Spleen (tissue), 11 donors: Measurements from ENCODE around the gene SCN8A. TPM values are rescaled to one million over a fixed set of nuclear protein-coding genes. Genes with fewer than 3 reads are reported as not detected.
"Not testable (repeated sequence)": the region's sequence is repeated elsewhere in the genome, so short reads cannot be mapped to it uniquely, and the experiment has no call there.

ENCODE experiments used
- DNase-seq: peaks from one replicate; pipeline ENCODE4 v3.0.0-alpha.2; 2020
- H3K27ac ChIP-seq, 8 donors: fragments of 200-600 bp; sonication (generic) in 7 of 8; 1 replicate in 4 of 8; 2 replicates in 4 of 8; pipeline versions ENCODE4 v1.5.0 to v1.8.0; 2016 to 2021; ENCODE audit warnings: inconsistent platforms in 4 of 8, mild to moderate bottlenecking in 4 of 8, moderate library complexity in 1 of 8
- H3K27me3 ChIP-seq, 7 donors: fragments of 200-600 bp; sonication (generic) in 6 of 7; replicated peaks in 1 of 7; 1 replicate in 4 of 7; 2 replicates in 3 of 7; pipeline versions ENCODE4 v1.5.0 to v1.8.0; 2016 to 2021; ENCODE audit warnings: inconsistent platforms in 3 of 7, mild to moderate bottlenecking in 1 of 7
- H3K36me3 ChIP-seq, 6 donors: fragments of 200-600 bp; sonication (generic) in 5 of 6; 1 replicate in 4 of 6; 2 replicates in 2 of 6; pipeline versions ENCODE4 v1.5.0 to v1.8.0; 2016 to 2021; ENCODE audit warnings: inconsistent platforms in 2 of 6
- H3K4me1 ChIP-seq, 6 donors: fragments of 200-600 bp; sonication (generic) in 5 of 6; 1 replicate in 3 of 6; 2 replicates in 3 of 6; pipeline versions ENCODE4 v1.5.0 to v1.8.0; 2016 to 2021; ENCODE audit warnings: inconsistent platforms in 3 of 6
- H3K4me3 ChIP-seq, 8 donors: fragments of 200-600 bp; sonication (generic) in 7 of 8; 1 replicate in 4 of 8; 2 replicates in 4 of 8; pipeline versions ENCODE4 v1.5.0 to v1.8.0; 2016 to 2021; ENCODE audit warnings: inconsistent platforms in 4 of 8, mild to moderate bottlenecking in 4 of 8, moderate library complexity in 2 of 8
- H3K9me3 ChIP-seq, 8 donors: fragments of 200-600 bp; sonication (generic) in 7 of 8; 1 replicate in 4 of 8; 2 replicates in 4 of 8; pipeline versions ENCODE4 v1.5.0 to v1.8.0; 2016 to 2021; ENCODE audit warnings: inconsistent platforms in 4 of 8
- CTCF ChIP-seq, 11 experiments: fragments of 200-600 bp in 7 of 11; fragments of 450-650 bp in 4 of 11; sonication (generic) in 4 of 11; IDR thresholded peaks in 8 of 11; conservative IDR thresholded peaks in 3 of 11; 1 replicate in 7 of 11; 2 replicates in 4 of 11; pipeline versions ENCODE4 v1.4.0 to v1.8.0; 2016 to 2021; ENCODE audit warnings: antibody characterized with exemption in 11 of 11, inconsistent platforms in 4 of 11, mild to moderate bottlenecking in 1 of 11
- POLR2A ChIP-seq, 3 donors: fragments of 450-650 bp; IDR thresholded peaks; one replicate each; pipeline ENCODE4 v1.5.1; 2017; ENCODE audit warnings: antibody characterized with exemption in 3 of 3, mild to moderate bottlenecking in 1 of 3
- POLR2AphosphoS5 ChIP-seq, 3 donors: sonication (generic); formaldehyde crosslinking; IDR thresholded peaks; one replicate each; pipeline ENCODE4 v1.5.1; 2017; ENCODE audit warnings: antibody characterized with exemption in 3 of 3
- WGBS, 5 donors: extraction: QIAGEN DNeasy Blood & Tissue Kit in 3 of 5; methylation state at CpG; one replicate each; pipeline versions ENCODE4 v1.1.5 to v1.1.7; 2013 to 2018; 5-methylcytosine and 5-hydroxymethylcytosine counted together
- intact Hi-C: fragments of 100-400 bp; cut with DNase I; formaldehyde crosslinking; loops from one replicate; pipeline ENCODE4 v1.15.0; 2023; ENCODE audit warnings: low total_unique reads
- polyA plus RNA-seq, 3 donors: library from polyadenylated mRNA; stranded (reverse); fragments of 200-250 nt; gene quantifications; one replicate each; pipeline ENCODE4 v1.2.1, GENCODE V29; 2013
- total RNA-seq, 7 donors: library from RNA; depleted of rRNA in 3 of 7; stranded (reverse); fragments of >200 nt in 3 of 7; fragmentation: NEBNext Ultra II Directional in 4 of 7; extraction: Animal tissue kit (Norgen Biotek cat#: 25700) in 4 of 7; gene quantifications; one replicate each; pipeline versions ENCODE4 v1.1.0 to v1.2.1, GENCODE V29; 2016 to 2021
- donor health status: healthy with polysubstance abuse.
- donor health status: DM: no; HTN: no; CAD: no; lungs with moderate emphysema.
- donor health status: DM: no; HTN: no; CAD: no.
- donor health status: Bipolar disorder and iron deficiency.
- donor health status: healthy.
- donor health status: DM: no; HTN: no; CAD: no.
- donor health status: DM: yes; HTN: yes; CAD: no.

Gene SCN8A
- total and polyA plus RNA-seq, 10 donors = 0.17 to 4.7 (median 3.0) TPM

GRCh38 chr12:51793201-51793600 is 202.2 kb downstream of the SCN8A start:
- Histone ChIP-seq H3K36me3 (peaks cover 0 to 48% (median 0%) of the 10 kb centered on the region in 6 donors), H3K4me3 (no peak overlapping the region), H3K27ac (no peak overlapping the region), H3K4me1 (no peaks in the 10 kb centered on the region), H3K27me3 (no peaks in the 10 kb centered on the region), H3K9me3 (no peaks in the 10 kb centered on the region)
- TF ChIP-seq POLR2AphosphoS5 (IDR thresholded peaks at IDR 0.05) (no peak), CTCF (IDR thresholded peaks at IDR 0.05 in 8 of 11, conservative IDR thresholded peaks at IDR 0.05 in 3 of 11) (no peak), POLR2A (IDR thresholded peaks at IDR 0.05) (no peak)
- intact Hi-C loops = no loop called here
- DNase-seq = no peak
- WGBS, 5 donors = 91 to 100% (median 97%) methylated on average over 1 of the region's 1 CpG

DNA sequence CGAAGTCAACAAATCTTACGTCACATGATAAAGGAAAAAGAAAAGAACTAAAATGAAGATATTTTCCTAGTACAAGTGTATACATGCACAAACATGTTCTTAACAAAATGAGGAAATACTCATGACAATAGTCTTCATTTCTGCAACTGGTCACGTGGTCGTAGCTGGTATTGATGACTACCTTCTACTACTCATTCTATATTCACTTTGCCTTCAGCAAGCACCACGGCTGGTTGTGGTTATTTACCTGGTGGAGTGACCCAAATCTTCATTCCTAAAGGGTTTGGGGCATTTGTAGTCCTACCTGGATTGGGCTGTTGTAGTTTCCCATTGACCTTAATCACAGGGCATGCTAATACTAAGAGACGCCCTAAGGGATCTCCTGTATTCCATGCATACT is 206.3 kb downstream of the SCN8A start:
- no peak for TF ChIP-seq POLR2A (IDR thresholded peaks at IDR 0.05)
- no peak for TF ChIP-seq POLR2AphosphoS5 (IDR thresholded peaks at IDR 0.05)
- no peak for TF ChIP-seq CTCF (IDR thresholded peaks at IDR 0.05 in 8 of 11, conservative IDR thresholded peaks at IDR 0.05 in 3 of 11)
- intact Hi-C loops = no loop called here
- DNase-seq = no peak
- Histone ChIP-seq H3K27me3 (no peaks in the 10 kb centered on the region), H3K4me1 (no peaks in the 10 kb centered on the region), H3K27ac (no peak overlapping the region), H3K36me3 (peaks cover 0 to 18% (median 0%) of the 10 kb centered on the region in 6 donors), H3K4me3 (no peak overlapping the region), H3K9me3 (no peaks in the 10 kb centered on the region)
- 89 to 93% (median 91%) methylated on average over 6 of the region's 6 CpGs for WGBS, 5 donors

DNA sequence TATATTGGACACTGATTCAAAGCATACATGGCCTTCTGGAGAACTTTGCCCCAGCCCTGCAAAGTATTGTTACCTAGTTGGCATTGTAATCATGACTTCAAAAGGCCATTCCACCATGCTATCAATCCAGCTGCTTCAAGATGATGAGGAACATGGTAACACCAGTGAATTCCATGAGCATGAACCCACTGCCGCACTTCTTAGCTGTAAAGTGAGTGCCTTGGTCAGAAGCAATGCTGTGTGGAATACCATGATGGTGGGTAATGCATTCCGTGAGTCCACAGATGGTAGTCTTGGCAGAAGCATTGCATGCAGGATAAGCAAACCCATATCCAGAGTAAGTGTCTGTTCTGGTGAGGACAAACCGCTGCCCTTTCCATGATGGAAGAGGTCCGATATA is 207.0 kb downstream of the SCN8A start:
- H3K4me3 ChIP-seq, H3K9me3 ChIP-seq, DNase-seq, H3K27ac ChIP-seq, intact Hi-C loops, H3K4me1 ChIP-seq, H3K27me3 ChIP-seq: not testable (repeated sequence)
- peaks cover 0 to 18% (median 0%) of the 10 kb centered on the region in 6 donors for H3K36me3 ChIP-seq
- WGBS, 5 donors = 84 to 98% (median 94%) methylated on average over 2 to 4 of the region's 4 CpGs

- Histone ChIP-seq H3K4me1 (no peaks in the 10 kb centered on the region), H3K36me3 (peaks cover 0 to 18% (median 0%) of the 10 kb centered on the region in 6 donors), H3K4me3 (no peak overlapping the region), H3K9me3 (no peaks in the 10 kb centered on the region), H3K27me3 (no peaks in the 10 kb centered on the region), H3K27ac (no peak overlapping the region)
- no peak for DNase-seq
- WGBS, 5 donors = 83 to 100% (median 100%) methylated on average over 1 of the region's 1 CpG
- intact Hi-C loops = no loop called here
- no peak for TF ChIP-seq POLR2AphosphoS5 (IDR thresholded peaks at IDR 0.05)
- TF ChIP-seq POLR2A (IDR thresholded peaks at IDR 0.05) = no peak
- TF ChIP-seq CTCF (IDR thresholded peaks at IDR 0.05 in 8 of 11, conservative IDR thresholded peaks at IDR 0.05 in 3 of 11) = no peak
These were observed 207.5 kb downstream of the SCN8A start for GRCh38 chr12:51798501-51798900.

DNA sequence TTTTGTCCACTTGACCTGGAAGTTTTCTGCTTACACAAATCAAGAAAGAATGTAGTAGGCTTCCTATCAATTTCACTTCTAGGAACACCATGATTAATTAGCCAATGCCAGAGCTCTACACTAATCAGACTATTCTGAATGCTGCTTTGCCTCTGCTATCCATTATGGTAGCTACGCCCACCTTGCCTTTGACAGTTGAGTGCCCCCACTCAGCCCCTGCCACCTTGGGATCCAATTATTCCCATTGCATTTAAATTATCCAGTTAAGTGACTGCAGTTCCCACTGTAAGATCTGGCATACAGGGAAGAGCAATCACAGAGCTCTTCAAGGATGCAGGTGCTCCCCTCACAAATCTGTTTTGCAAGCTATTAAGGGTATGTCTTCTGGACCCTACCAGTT is 210.0 kb downstream of the SCN8A start:
- WGBS, 5 donors = 79 to 96% (median 93%) methylated on average over 1 of the region's 1 CpG
- H3K27me3 ChIP-seq = peaks cover 0 to 3% (median 0%) of the 10 kb centered on the region in 7 donors
- TF ChIP-seq POLR2A (IDR thresholded peaks at IDR 0.05) = no peak
- no peak for TF ChIP-seq CTCF (IDR thresholded peaks at IDR 0.05 in 8 of 11, conservative IDR thresholded peaks at IDR 0.05 in 3 of 11)
- TF ChIP-seq POLR2AphosphoS5 (IDR thresholded peaks at IDR 0.05) = no peak
- H3K27ac ChIP-seq = no peak overlapping the region
- no peaks in the 10 kb centered on the region for H3K4me1 ChIP-seq
- peaks cover 0 to 5% (median 0%) of the 10 kb centered on the region in 6 donors for H3K36me3 ChIP-seq
- no peak overlapping the region for H3K4me3 ChIP-seq
- H3K9me3 ChIP-seq = no peaks in the 10 kb centered on the region
- intact Hi-C loops = no loop called here
- DNase-seq = no peak
